Endothelial cell of umbilical vein (primary cell): Measurements from ENCODE around the gene TOR1B. TPM values are rescaled to one million over a fixed set of nuclear protein-coding genes. Genes with fewer than 3 reads are reported as not detected.

Experiments used
- BruUV-seq: library from RNA; stranded (reverse); fragments of 400-500 nt; replicated peaks from 2 replicates; lab custom pipeline; 2021; lab: Mats Ljungman, UMichigan
- CTCF ChIA-PET: fragments of 300-600, 350-600 bp; sonication (Branson Sonifier 250); formaldehyde crosslinking; loops from one replicate; lab custom pipeline; 2021; ENCODE audit warnings: antibody characterized with exemption, inconsistent platforms; lab: Charles Lee
- POLR2A ChIA-PET: fragments of 300-600, 350-600 bp; sonication (Branson Sonifier 250); formaldehyde crosslinking; loops from one replicate; lab custom pipeline; 2021; ENCODE audit warnings: antibody characterized with exemption, inconsistent platforms; lab: Charles Lee
- DNase-seq: peaks from one replicate; pipeline ENCODE4 v3.0.0-alpha.2; 2011; ENCODE audit warnings: low read depth, low spot score
- FAIRE-seq: peaks from 2 replicates; lab custom pipeline; 2011; peaks lifted over from hg19 to GRCh38; lab: Jason Lieb, UNC
- H2AFZ ChIP-seq: 2 replicates; pipeline ENCODE4 v1.6.0; 2012; ENCODE audit warnings: low read depth, low read length, control low read depth, inconsistent platforms
- H3K27ac ChIP-seq: 2 replicates; pipeline ENCODE4 v1.5.1; 2011; ENCODE audit warnings: low read depth, mild to moderate bottlenecking, control low read depth, low read length, moderate library complexity; ENCODE audit not compliant: insufficient read depth
- H3K27me3 ChIP-seq, 2 experiments: 2 replicates each; pipeline versions ENCODE4 v1.6.0 to v1.6.1; 2011; ENCODE audit warnings: low read length in 2 of 2, mixed read lengths in 1 of 2; ENCODE audit not compliant: control insufficient read depth in 2 of 2, insufficient read depth in 2 of 2
- H3K36me3 ChIP-seq, 2 experiments: 2 replicates in 1 of 2; 3 replicates in 1 of 2; pipeline ENCODE4 v1.5.1; 2011; ENCODE audit warnings: low read length in 2 of 2, mild to moderate bottlenecking in 1 of 2, moderate library complexity in 1 of 2; ENCODE audit not compliant: control insufficient read depth in 2 of 2, insufficient read depth in 2 of 2; ENCODE audit errors: extremely low read depth in 1 of 2
- H3K4me1 ChIP-seq: 3 replicates; pipeline ENCODE4 v1.5.1; 2011; ENCODE audit warnings: mild to moderate bottlenecking, low read length; ENCODE audit not compliant: control insufficient read depth, insufficient read depth; ENCODE audit errors: extremely low read depth
- H3K4me2 ChIP-seq: 2 replicates; pipeline ENCODE4 v1.6.1; 2011; ENCODE audit warnings: low read length, control low read depth, mixed read lengths; ENCODE audit not compliant: insufficient read depth
- H3K4me3 ChIP-seq, 3 experiments: fragments of 200-600 bp in 1 of 3; sonication (generic), shearing (Covaris generic) in 1 of 3; replicated peaks in 1 of 3; 2 replicates each; pipeline ENCODE4 v1.5.1; 2011 to 2016; ENCODE audit warnings: control low read depth in 3 of 3, low read length in 3 of 3, mild to moderate bottlenecking in 2 of 3, inconsistent platforms in 1 of 3, low read depth in 1 of 3, moderate library complexity in 1 of 3; ENCODE audit not compliant: insufficient read depth in 1 of 3
- H3K79me2 ChIP-seq: 2 replicates; pipeline ENCODE4 v1.6.0; 2012; ENCODE audit warnings: low read length, inconsistent platforms; ENCODE audit not compliant: control insufficient read depth, insufficient read depth
- H3K9ac ChIP-seq: replicated peaks from 2 replicates; pipeline ENCODE3; 2011; ENCODE audit warnings: low read length, control low read depth; ENCODE audit not compliant: insufficient read depth; ENCODE audit errors: extremely low read depth
- H3K9me1 ChIP-seq: replicated peaks from 3 replicates; pipeline ENCODE4 v1.6.0; 2011; ENCODE audit warnings: mild to moderate bottlenecking, low read length; ENCODE audit not compliant: control insufficient read depth, insufficient read depth; ENCODE audit errors: extremely low read depth
- H3K9me3 ChIP-seq: replicated peaks from 2 replicates; pipeline ENCODE4 v1.5.1; 2012; ENCODE audit warnings: low read length, inconsistent platforms; ENCODE audit not compliant: control insufficient read depth, insufficient read depth
- H4K20me1 ChIP-seq: replicated peaks from 2 replicates; pipeline ENCODE3; 2011; ENCODE audit warnings: mild to moderate bottlenecking, low read length; ENCODE audit not compliant: control insufficient read depth, insufficient read depth; ENCODE audit errors: extremely low read depth
- CTCF ChIP-seq, 2 donors: IDR thresholded peaks; 1 replicate in 1 of 2; 2 replicates in 1 of 2; pipeline ENCODE4 v1.5.1; 2011; ENCODE audit warnings: low read length in 2 of 2, mild to moderate bottlenecking in 2 of 2, moderate library complexity in 2 of 2, control low read depth in 1 of 2, inconsistent platforms in 1 of 2, low read depth in 1 of 2; ENCODE audit not compliant: insufficient read depth in 1 of 2; ENCODE audit errors: extremely low read depth in 1 of 2
- FOS ChIP-seq: IDR thresholded peaks from 2 replicates; pipeline ENCODE4 v1.6.1; 2011; ENCODE audit warnings: mild to moderate bottlenecking, low read length, moderate library complexity, borderline replicate concordance; ENCODE audit not compliant: insufficient read depth
- MAX ChIP-seq: IDR thresholded peaks from 2 replicates; pipeline ENCODE4 v1.6.1; 2011; ENCODE audit not compliant: insufficient read depth, insufficient read length
- POLR2A ChIP-seq: IDR thresholded peaks from 2 replicates; pipeline ENCODE4 v1.6.1; 2012; ENCODE audit warnings: low read depth, mild to moderate bottlenecking, control low read depth, low read length
- POLR2AphosphoS5 ChIP-seq: IDR thresholded peaks from 2 replicates; pipeline ENCODE4 v1.6.1; 2012; ENCODE audit warnings: low read depth, mild to moderate bottlenecking, control low read depth, low read length, moderate library complexity; ENCODE audit not compliant: insufficient read depth
- dilution Hi-C: fragments of 300-500 bp; cut with MboI; formaldehyde crosslinking; loops from one replicate; pipeline ENCODE4 v1.15.0; 2019; ENCODE audit warnings: low sequenced_read_pairs; ENCODE audit not compliant: extremely low pct_ligation_motif_present
- intact Hi-C: fragments of 100-400 bp; cut with micrococcal nuclease; formaldehyde crosslinking; loops from one replicate; pipeline ENCODE4 v1.10.0; 2022
- polyA plus RNA-seq, 4 experiments: library from polyadenylated mRNA; depleted of rRNA in 3 of 4; stranded (reverse) in 3 of 4; unstranded in 1 of 4; fragments of >200 nt; gene quantifications; 2 replicates each; pipeline versions ENCODE4 v1.2.1 to v1.2.3, GENCODE V29; 2011 to 2012; ENCODE audit warnings: missing spikeins in 1 of 4
- total RNA-seq: library from RNA; stranded (reverse); gene quantifications from 2 replicates; pipeline ENCODE4 v1.2.3, GENCODE V29; 2021

The TOR1B gene
- total and polyA plus RNA-seq, 2 donors (not counting 3 experiments of a cell fraction or from before 2014, with no cell fraction given): 27.0 to 29.5 TPM

DNA sequence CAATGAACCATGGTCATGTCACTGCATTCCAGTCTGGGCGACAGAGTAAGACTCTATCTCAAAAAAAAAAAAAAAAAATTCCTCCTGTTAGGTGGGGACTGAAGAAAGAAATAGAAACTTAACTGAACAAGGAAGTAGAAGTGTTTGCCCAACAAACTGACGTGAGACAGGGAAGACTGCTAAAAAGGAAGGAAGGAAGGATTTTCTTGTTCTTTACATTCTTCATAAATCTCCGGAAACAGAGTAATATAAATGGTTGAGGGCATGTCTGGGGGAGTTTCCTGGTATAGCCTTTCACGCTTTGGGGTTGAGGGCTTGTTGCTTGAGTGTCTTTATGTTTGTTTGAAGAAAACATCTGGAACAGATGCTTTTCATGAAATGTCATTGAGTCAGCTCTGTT is 3.1 kb downstream of the TOR1B start:
- POLR2A ChIA-PET: interaction anchor here (0.7 kb wide), 1 partner anchor 69 kb away, joined by 3 read pairs; no protein-coding TSS in a partner anchor
- no peak for FAIRE-seq
- Histone ChIP-seq H3K9me3 (no peaks in the 10 kb centered on the region), H3K4me3 (no peak overlapping the region), H3K36me3 (peaks cover 2 to 3% of the 10 kb centered on the region in 2 experiments), H3K27me3 (no peaks in the 10 kb centered on the region), H3K4me1 (peaks cover 11% of the 10 kb centered on the region), H3K79me2 (peaks cover 9% of the 10 kb centered on the region), H3K9ac (no peak overlapping the region), H3K9me1 (no peaks in the 10 kb centered on the region), H4K20me1 (no peaks in the 10 kb centered on the region), H3K27ac (no peak overlapping the region), H3K4me2 (no peak overlapping the region), H2AFZ (no peak overlapping the region)
- dilution Hi-C loops (no loop called here), intact Hi-C loops (no loop called here)
- CTCF ChIA-PET: no interaction called here
- BruUV-seq: no TSS peak
- TF ChIP-seq MAX (no peak), POLR2A (no peak), CTCF (IDR thresholded peaks at IDR 0.05; ENCODE audit: extremely low read depth in 1 of 2, insufficient read depth in 1 of 2, low read depth in 1 of 2, low read length in 2 of 2) (no peak)
- no peak for DNase-seq

DNA sequence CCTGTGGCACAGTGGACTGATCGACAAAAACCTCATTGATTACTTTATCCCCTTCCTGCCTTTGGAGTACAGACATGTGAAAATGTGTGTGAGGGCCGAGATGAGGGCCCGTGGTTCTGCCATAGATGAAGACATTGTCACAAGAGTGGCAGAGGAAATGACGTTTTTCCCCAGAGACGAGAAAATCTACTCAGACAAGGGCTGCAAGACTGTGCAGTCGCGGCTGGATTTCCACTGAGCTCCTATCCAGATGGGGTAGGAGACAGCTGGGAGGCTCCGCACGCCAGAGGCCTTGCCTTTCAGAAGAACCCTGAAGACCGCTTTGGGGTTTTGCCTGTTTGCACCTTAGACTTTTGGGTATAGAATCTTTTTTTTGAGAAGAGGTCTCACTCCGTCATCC is 6.4 kb downstream of the TOR1B start:
- no peaks in the 10 kb centered on the region for H4K20me1 ChIP-seq
- no peaks in the 10 kb centered on the region for H3K9me1 ChIP-seq
- no peak overlapping the region for H3K9ac ChIP-seq
- peaks cover 2 to 8% of the 10 kb centered on the region in 2 experiments for H3K36me3 ChIP-seq
- H3K9me3 ChIP-seq: no peaks in the 10 kb centered on the region
- H3K27me3 ChIP-seq: no peaks in the 10 kb centered on the region
- POLR2A ChIA-PET: no interaction called here
- BruUV-seq: no TSS peak
- H2AFZ ChIP-seq: no peak overlapping the region
- peak; percentile 26 for TF ChIP-seq POLR2A
- no peak for TF ChIP-seq CTCF (IDR thresholded peaks at IDR 0.05; ENCODE audit: extremely low read depth in 1 of 2, insufficient read depth in 1 of 2, low read depth in 1 of 2, low read length in 2 of 2)
- no peak for TF ChIP-seq MAX
- no peak for TF ChIP-seq POLR2AphosphoS5
- no peak for TF ChIP-seq FOS
- H3K4me1 ChIP-seq: peaks cover 3% of the 10 kb centered on the region
- no peak overlapping the region for H3K27ac ChIP-seq
- H3K4me3 ChIP-seq: no peak overlapping the region
- DNase-seq (no peak), FAIRE-seq (no peak)
- CTCF ChIA-PET: interaction anchor here (0.6 to 1.4 kb wide), 2 partner anchors 29 to 780 kb away, joined by 3 read pairs; no protein-coding TSS in a partner anchor
- no peak overlapping the region for H3K4me2 ChIP-seq
- intact Hi-C loops: no loop called here
- dilution Hi-C loops: no loop called here
- peaks cover 2% of the 10 kb centered on the region for H3K79me2 ChIP-seq
